Activated T-cell treated with anti-CD3 and anti-CD28 coated beads for 48 hours (primary cell): Measurements from ENCODE around the gene RNF32.
A peak's percentile ranks its signal among the peaks of the same experiment; 100 is the strongest.

ENCODE experiments used
- DNase-seq: peaks from one replicate; pipeline ENCODE4 v3.0.0-alpha.2; 2020; ENCODE audit warnings: low read depth

Gene RNF32

GRCh38 chr7:156640257-156640948 is at the start of gene RNF32:
RNF32 (plus strand) TSS chr7:156640774; CDS start chr7:156643878, 3,104 bp downstream.
- DNase-seq, result peak; percentile 99

- DNase-seq, result no peak
Measured at GRCh38 chr7:156592155-156592884, 48.3 kb upstream of the RNF32 start.

GRCh38 chr7:156594283-156595080 is 46.1 kb upstream of the RNF32 start:
- DNase-seq, result no peak

- no peak for DNase-seq
Measured at GRCh38 chr7:156600496-156600895, 40.1 kb upstream of the RNF32 start.

- DNase-seq, result no peak
Measured at GRCh38 chr7:156602283-156602682, 38.3 kb upstream of the RNF32 start.

DNA sequence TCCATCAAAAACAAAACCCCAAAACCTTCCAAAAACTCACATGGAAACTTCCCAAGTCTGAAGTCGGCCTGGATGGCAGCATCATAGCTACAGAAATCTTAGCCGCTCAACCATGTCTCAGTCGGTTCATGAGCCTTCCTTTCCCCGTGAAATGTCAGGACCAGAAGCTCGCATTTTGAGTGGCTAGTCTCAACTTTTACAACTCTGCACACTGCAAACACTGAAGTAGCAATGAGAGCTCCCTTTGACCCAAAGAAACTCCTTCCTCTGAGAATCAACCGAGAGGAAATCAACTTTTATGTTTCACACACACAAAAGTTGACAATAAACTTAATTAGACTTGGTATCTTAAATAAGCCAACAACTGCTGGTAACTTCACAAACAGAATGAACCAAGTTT is 37.6 kb upstream of the RNF32 start:
- no peak for DNase-seq

- DNase-seq, result no peak
Measured at GRCh38 chr7:156603629-156604028, 36.9 kb upstream of the RNF32 start.

GRCh38 chr7:156604311-156604710 is 36.3 kb upstream of the RNF32 start:
- DNase-seq, result no peak

GRCh38 chr7:156604836-156605695 is 35.5 kb upstream of the RNF32 start:
- DNase-seq, result no peak

DNA sequence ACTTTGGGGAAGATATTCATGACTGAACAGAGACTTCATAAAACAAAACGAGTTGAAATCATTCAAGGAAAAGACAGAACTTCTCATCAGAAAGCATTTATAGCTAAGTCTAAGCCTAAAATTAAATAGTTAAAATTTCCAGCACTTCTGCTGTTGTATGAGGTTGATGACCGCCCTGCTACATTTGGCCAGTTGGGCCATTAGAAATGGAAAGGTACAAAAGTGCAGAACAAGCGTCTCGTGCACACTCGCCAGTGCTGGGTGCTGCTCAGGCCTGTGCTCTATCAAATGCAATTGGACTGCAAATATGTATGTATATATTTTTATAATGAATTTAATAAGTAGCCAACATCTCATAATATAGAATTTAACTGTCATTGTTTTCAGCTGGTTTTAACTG is 34.4 kb upstream of the RNF32 start:
- no peak for DNase-seq

DNA sequence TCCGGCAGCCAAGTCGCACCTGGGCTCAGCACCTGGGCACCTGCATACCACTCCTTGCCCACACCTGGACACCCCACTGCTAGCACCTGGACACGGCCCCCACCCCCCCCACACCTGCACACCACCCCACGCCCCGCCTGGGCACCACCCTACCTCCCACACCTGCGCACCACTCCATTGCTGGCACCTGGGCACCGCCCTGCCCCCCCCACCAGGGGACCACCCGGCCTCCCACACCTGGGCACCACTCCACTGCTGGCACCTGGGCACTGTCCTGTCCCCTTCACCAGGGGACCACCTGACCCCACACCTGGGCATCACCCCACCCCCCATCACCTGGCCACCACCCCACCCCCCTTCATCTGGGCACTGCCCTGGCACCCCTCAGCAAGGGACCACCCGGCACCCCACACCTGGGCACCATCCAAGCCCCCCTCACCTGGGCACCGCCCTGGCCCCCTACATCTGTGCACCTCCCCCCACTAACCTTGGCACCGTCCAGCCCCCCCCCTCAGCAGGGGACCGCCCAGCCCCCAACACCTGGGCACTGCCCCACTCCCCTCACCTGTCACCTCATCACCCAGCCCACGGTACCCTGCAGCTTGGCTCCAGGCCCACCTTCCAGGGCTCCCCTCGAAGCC is 33.8 kb upstream of the RNF32 start:
- no peak for DNase-seq

GRCh38 chr7:156607332-156608172 is 33.0 kb upstream of the RNF32 start:
- DNase-seq, result no peak

DNA sequence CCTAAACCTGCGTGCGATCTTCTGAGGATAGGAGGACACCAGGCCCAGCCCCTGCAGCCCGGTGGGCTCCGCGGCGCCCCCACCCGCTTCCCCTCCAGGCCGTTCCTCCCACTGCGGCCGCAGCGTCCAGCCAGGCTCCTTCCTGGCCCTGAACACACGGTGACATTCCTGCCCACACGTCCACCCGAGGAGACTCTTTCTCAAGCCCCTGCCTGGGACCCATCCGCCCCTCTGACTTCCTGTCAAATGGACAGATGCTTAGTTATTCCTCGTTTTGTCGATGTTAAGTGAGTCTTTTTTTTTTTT is 32.4 kb upstream of the RNF32 start:
- DNase-seq, result no peak

DNA sequence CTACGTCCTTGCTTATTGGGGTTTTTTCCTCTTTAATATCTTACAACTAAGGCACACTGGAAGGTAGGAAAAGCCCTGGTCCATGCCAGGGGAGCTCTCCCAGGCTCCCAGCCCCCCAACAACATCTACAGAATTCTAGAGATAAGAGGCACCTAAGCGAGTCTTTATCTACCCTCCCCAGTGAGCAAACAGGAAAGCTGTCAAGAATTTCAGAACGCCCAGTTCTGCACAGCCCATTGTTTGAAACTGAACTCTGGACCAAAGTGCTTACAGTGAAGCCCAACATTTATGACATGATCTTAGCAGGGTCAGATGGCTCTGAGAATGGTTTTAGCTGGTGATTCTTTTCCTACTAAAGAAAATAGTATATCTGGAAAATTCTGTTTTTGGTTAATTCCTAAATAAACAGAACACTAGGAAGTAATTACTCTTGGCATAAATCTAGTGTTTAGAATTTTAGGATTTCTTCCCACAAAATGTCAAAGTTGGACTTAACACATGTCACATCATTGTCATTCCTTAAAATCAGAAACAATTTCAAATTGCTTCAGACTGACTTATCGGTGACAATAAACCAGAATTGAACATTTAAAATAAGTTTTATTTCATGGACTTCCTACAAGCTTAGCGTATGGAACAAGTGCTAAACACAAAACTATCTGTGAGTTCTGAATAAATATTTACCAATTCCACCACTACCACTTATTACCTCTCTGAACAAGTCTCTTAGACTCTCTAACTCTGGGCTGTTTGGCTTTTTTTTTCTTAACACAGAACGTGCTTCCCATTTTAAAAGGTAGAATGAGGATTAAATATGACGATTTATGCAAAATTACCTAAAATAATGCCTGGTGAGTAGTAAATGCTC is 31.3 kb upstream of the RNF32 start:
- no peak for DNase-seq

DNA sequence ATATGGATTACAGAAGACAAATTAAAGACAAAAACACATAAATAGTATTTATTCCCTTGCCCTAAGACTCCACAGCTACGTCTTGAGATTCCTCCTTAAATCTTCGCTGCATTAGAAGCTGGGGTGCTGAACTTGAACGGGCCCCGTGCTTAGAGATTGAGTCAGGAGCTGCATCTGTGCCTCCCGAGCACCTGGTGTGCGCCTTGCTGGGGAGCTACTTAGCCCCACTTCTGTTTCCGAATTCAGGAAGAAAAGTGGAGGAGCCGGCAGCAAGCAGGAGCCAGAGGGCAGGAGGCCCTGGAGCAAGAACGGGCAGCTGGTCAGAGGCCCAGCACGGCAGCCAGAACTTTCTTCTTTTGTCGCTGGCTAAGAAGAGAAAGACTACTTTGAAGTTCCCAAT is 30.4 kb upstream of the RNF32 start:
- DNase-seq, result no peak

DNA sequence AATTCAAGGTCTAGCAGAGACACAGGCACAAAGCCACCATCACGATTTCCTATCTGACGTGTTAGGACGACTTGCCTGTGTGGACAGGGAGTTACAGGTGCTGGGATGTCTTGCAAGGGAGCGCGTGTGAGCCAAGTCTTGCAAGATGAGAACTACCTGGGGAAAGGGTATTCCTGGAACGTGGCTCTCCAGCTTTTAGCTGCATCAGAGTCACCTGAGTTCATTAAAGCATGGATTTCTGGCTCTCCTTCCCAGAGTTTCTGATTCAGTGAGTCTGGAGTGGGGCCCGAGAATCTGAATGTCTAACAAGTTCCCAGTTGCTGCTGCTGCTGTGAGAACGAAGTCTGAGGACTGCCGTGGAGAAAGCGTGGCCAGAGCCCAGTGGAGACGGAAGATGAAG is 30.0 kb upstream of the RNF32 start:
- DNase-seq, result no peak

GRCh38 chr7:156611014-156612010 is 29.3 kb upstream of the RNF32 start:
- DNase-seq, result no peak

DNA sequence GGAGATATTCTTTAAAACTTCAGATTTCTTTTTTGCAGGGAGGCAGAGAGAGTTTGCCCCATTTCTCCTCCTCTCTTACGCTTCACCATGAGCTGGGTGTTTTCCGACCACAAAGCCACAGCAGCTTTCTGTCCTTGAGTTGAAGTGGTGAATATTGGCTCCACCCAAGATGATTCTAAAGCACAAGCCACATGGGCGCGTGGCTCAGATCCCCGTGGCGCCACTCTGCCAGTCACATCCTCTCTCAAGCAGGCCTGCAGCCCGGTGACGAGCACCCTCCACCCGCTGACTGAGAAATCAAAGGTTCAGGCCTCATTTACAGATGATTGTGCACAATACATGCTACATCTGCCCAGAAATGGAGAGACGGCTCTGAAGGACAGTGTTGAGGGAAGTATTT is 27.6 kb upstream of the RNF32 start:
- peak; percentile 72 for DNase-seq
